Rectal smooth muscle tissue (tissue), 1 donor: ENCODE data around the gene DCAF4.
"Not testable (repeated sequence)": the region's sequence is repeated elsewhere in the genome, so short reads cannot be mapped to it uniquely, and the experiment has no call there.

Source experiments
- H3K27ac ChIP-seq: one replicate; pipeline ENCODE4 v1.7.0; 2013; ENCODE audit warnings: low read depth, low read length, inconsistent platforms
- H3K27me3 ChIP-seq: one replicate; pipeline ENCODE4 v1.7.0; 2013; ENCODE audit warnings: low read length; ENCODE audit not compliant: control insufficient read depth, insufficient read depth
- H3K36me3 ChIP-seq: one replicate; pipeline ENCODE4 v1.7.0; 2013; ENCODE audit warnings: low read length; ENCODE audit not compliant: control insufficient read depth, insufficient read depth
- H3K4me1 ChIP-seq: one replicate; pipeline ENCODE4 v1.7.0; 2013; ENCODE audit warnings: low read length; ENCODE audit not compliant: control insufficient read depth, insufficient read depth
- H3K4me3 ChIP-seq: one replicate; pipeline ENCODE4 v1.7.0; 2013; ENCODE audit warnings: low read length
- H3K9ac ChIP-seq: one replicate; pipeline ENCODE4 v1.7.0; 2013; ENCODE audit warnings: low read length

DCAF4 gene

GRCh38 chr14:72946491-72946890 lies 20.2 kb downstream of the DCAF4 start:
- Histone ChIP-seq H3K4me3 (no peak overlapping the region), H3K27me3 (no peaks in the 10 kb centered on the region), H3K36me3 (peaks cover 24% of the 10 kb centered on the region), H3K27ac (no peak overlapping the region), H3K4me1 (no peaks in the 10 kb centered on the region), H3K9ac (no peak overlapping the region)

GRCh38 chr14:72947366-72948160 lies 21.3 kb downstream of the DCAF4 start:
- no peak overlapping the region for H3K4me3 ChIP-seq
- H3K27ac ChIP-seq, result no peak overlapping the region
- peaks cover 20% of the 10 kb centered on the region for H3K36me3 ChIP-seq
- H3K27me3 ChIP-seq, result no peaks in the 10 kb centered on the region
- no peaks in the 10 kb centered on the region for H3K4me1 ChIP-seq
- H3K9ac ChIP-seq, result no peak overlapping the region

GRCh38 chr14:72948481-72949138 lies 22.3 kb downstream of the DCAF4 start:
- Histone ChIP-seq H3K36me3 (peaks cover 12% of the 10 kb centered on the region), H3K9ac (no peak overlapping the region), H3K27ac (no peak overlapping the region), H3K4me3 (no peak overlapping the region), H3K27me3 (no peaks in the 10 kb centered on the region), H3K4me1 (no peaks in the 10 kb centered on the region)

GRCh38 chr14:72952171-72952570 lies 25.9 kb downstream of the DCAF4 start:
- H3K27ac ChIP-seq, result no peak overlapping the region
- no peaks in the 10 kb centered on the region for H3K27me3 ChIP-seq
- H3K36me3 ChIP-seq, result peaks cover 5% of the 10 kb centered on the region
- no peak overlapping the region for H3K9ac ChIP-seq
- no peak overlapping the region for H3K4me3 ChIP-seq
- H3K4me1 ChIP-seq, result no peaks in the 10 kb centered on the region

GRCh38 chr14:72956741-72957140 lies 30.5 kb downstream of the DCAF4 start:
- not testable (repeated sequence) for H3K36me3 ChIP-seq, H3K27ac ChIP-seq, H3K9ac ChIP-seq, H3K4me1 ChIP-seq, H3K4me3 ChIP-seq, H3K27me3 ChIP-seq

GRCh38 chr14:72957213-72957612 lies 30.9 kb downstream of the DCAF4 start:
- Histone ChIP-seq H3K9ac (no peak overlapping the region), H3K4me1 (no peaks in the 10 kb centered on the region), H3K27ac (no peak overlapping the region), H3K27me3 (no peaks in the 10 kb centered on the region), H3K4me3 (no peak overlapping the region), H3K36me3 (peaks cover 9% of the 10 kb centered on the region)

GRCh38 chr14:72958548-72958947 lies 32.3 kb downstream of the DCAF4 start:
- no peaks in the 10 kb centered on the region for H3K27me3 ChIP-seq
- no peak overlapping the region for H3K9ac ChIP-seq
- no peak overlapping the region for H3K27ac ChIP-seq
- H3K4me3 ChIP-seq, result no peak overlapping the region
- H3K4me1 ChIP-seq, result no peaks in the 10 kb centered on the region
- peaks cover 9% of the 10 kb centered on the region for H3K36me3 ChIP-seq

GRCh38 chr14:72961016-72961415 lies 34.8 kb downstream of the DCAF4 start:
- H3K4me3 ChIP-seq, H3K4me1 ChIP-seq, H3K9ac ChIP-seq, H3K36me3 ChIP-seq, H3K27ac ChIP-seq, H3K27me3 ChIP-seq: not testable (repeated sequence)

GRCh38 chr14:72961579-72962335 lies 35.5 kb downstream of the DCAF4 start:
- peaks cover 7% of the 10 kb centered on the region for H3K36me3 ChIP-seq
- no peaks in the 10 kb centered on the region for H3K27me3 ChIP-seq
- no peaks in the 10 kb centered on the region for H3K4me1 ChIP-seq
- no peak overlapping the region for H3K4me3 ChIP-seq
- H3K27ac ChIP-seq, result no peak overlapping the region
- H3K9ac ChIP-seq, result no peak overlapping the region

GRCh38 chr14:72962336-72962754 lies 36.1 kb downstream of the DCAF4 start:
- not testable (repeated sequence) for H3K4me1 ChIP-seq, H3K4me3 ChIP-seq, H3K9ac ChIP-seq, H3K27ac ChIP-seq, H3K27me3 ChIP-seq, H3K36me3 ChIP-seq

- Histone ChIP-seq H3K9ac (no peak overlapping the region), H3K36me3 (peaks cover 7% of the 10 kb centered on the region), H3K27me3 (no peaks in the 10 kb centered on the region), H3K4me1 (no peaks in the 10 kb centered on the region), H3K27ac (no peak overlapping the region), H3K4me3 (no peak overlapping the region)
Observed at GRCh38 chr14:72962829-72963312, 36.6 kb downstream of the DCAF4 start.

- H3K36me3 ChIP-seq, result peaks cover 11% of the 10 kb centered on the region
- no peak overlapping the region for H3K4me3 ChIP-seq
- H3K27me3 ChIP-seq, result no peaks in the 10 kb centered on the region
- no peaks in the 10 kb centered on the region for H3K4me1 ChIP-seq
- no peak overlapping the region for H3K27ac ChIP-seq
- H3K9ac ChIP-seq, result no peak overlapping the region
Observed at GRCh38 chr14:72965249-72965648, 39.0 kb downstream of the DCAF4 start.
